GM12878 (cell line): Measurements from ENCODE around the gene ABCC3. TPM values are rescaled to one million over a fixed set of nuclear protein-coding genes. Genes with fewer than 3 reads are reported as not detected.

Experiments used
- ATAC-seq: fragments of 200-7000 bp; cut with Tn5 transposase; 3 replicates; pipeline ENCODE4 v1.9.1; 2020; ENCODE audit warnings: mild to moderate bottlenecking, moderate library complexity
- BruUV-seq: library from RNA; stranded (reverse); fragments of 400-500 nt; replicated peaks from 2 replicates; lab custom pipeline; 2021; lab: Mats Ljungman, UMichigan
- CTCF ChIA-PET: fragments of 300-600 bp; sonication (Branson Sonifier 250); formaldehyde crosslinking; extraction: SDS; loops from one replicate; lab custom pipeline; 2021; ENCODE audit warnings: inconsistent platforms; lab: Yijun Ruan, JAX
- POLR2A ChIA-PET: fragments of 350-600 bp; formaldehyde crosslinking; extraction: SDS; loops from one replicate; lab custom pipeline; 2021; ENCODE audit warnings: inconsistent platforms; lab: Charles Lee
- RAD21 ChIA-PET: fragments of 300-600 bp; sonication (Branson Sonifier 250); formaldehyde crosslinking; loops from one replicate; lab custom pipeline; 2023; ENCODE audit warnings: antibody characterized with exemption; ENCODE audit not compliant: unreplicated experiment; lab: Charles Lee
- SMC1A ChIA-PET: fragments of 300-600 bp; sonication (Branson Sonifier 250); formaldehyde crosslinking; loops from one replicate; lab custom pipeline; 2023; ENCODE audit not compliant: unreplicated experiment, uncharacterized antibody; lab: Charles Lee
- DNase-seq: peaks from one replicate; pipeline ENCODE4 v3.0.0-alpha.2; 2011; ENCODE audit warnings: low read depth, low spot score
- FAIRE-seq: peaks from 3 replicates; lab custom pipeline; 2011; peaks lifted over from hg19 to GRCh38; lab: Jason Lieb, UNC
- H2AFZ ChIP-seq: 2 replicates; pipeline ENCODE4 v1.6.0; 2011; ENCODE audit warnings: low read depth, low read length, control low read depth; ENCODE audit not compliant: control insufficient read depth
- H3K27ac ChIP-seq: 2 replicates; pipeline ENCODE4 v1.5.1; 2011; ENCODE audit warnings: control low read depth; ENCODE audit not compliant: control insufficient read depth, insufficient read depth
- H3K27me3 ChIP-seq, 2 experiments: replicated peaks in 1 of 2; 2 replicates each; pipeline versions ENCODE4 v1.6.0 to v1.6.1; 2011; ENCODE audit warnings: low read length in 1 of 2; ENCODE audit not compliant: control insufficient read depth in 2 of 2, insufficient read depth in 2 of 2
- H3K36me3 ChIP-seq, 2 experiments: 2 replicates each; pipeline ENCODE4 v1.5.1; 2011; ENCODE audit warnings: low read length in 1 of 2; ENCODE audit not compliant: control insufficient read depth in 2 of 2, insufficient read depth in 2 of 2
- H3K4me1 ChIP-seq: 2 replicates; pipeline ENCODE4 v1.6.1; 2011; ENCODE audit warnings: mild to moderate bottlenecking, low read length, moderate library complexity, mixed read lengths; ENCODE audit not compliant: control insufficient read depth, insufficient read depth
- H3K4me2 ChIP-seq: 2 replicates; pipeline ENCODE4 v1.6.0; 2011; ENCODE audit warnings: control low read depth; ENCODE audit not compliant: control insufficient read depth, insufficient read depth
- H3K4me3 ChIP-seq: fragments of 200-600 bp; sonication (generic); 2 replicates; pipeline ENCODE4 v1.5.1; 2016
- H3K79me2 ChIP-seq: 2 replicates; pipeline ENCODE4 v1.6.0; 2011; ENCODE audit warnings: low read length; ENCODE audit not compliant: control insufficient read depth, insufficient read depth
- H3K9ac ChIP-seq: 2 replicates; pipeline ENCODE4 v1.8.0; 2011; ENCODE audit warnings: low read length, control low read depth, mixed read lengths; ENCODE audit not compliant: control insufficient read depth, insufficient read depth
- H3K9me3 ChIP-seq: replicated peaks from 3 replicates; pipeline ENCODE4 v1.5.1; 2011; ENCODE audit warnings: mild to moderate bottlenecking, low read length; ENCODE audit not compliant: control insufficient read depth, insufficient read depth
- H4K20me1 ChIP-seq: 2 replicates; pipeline ENCODE4 v1.6.0; 2011; ENCODE audit not compliant: control insufficient read depth, insufficient read depth
- BCL11A ChIP-seq: IDR thresholded peaks from 2 replicates; pipeline ENCODE4 v1.6.1; 2011; ENCODE audit warnings: low read depth, low read length
- BCLAF1 ChIP-seq: fragments of 450-650 bp; IDR thresholded peaks from 2 replicates; pipeline ENCODE4 v1.6.1; 2017; ENCODE audit warnings: antibody characterized with exemption, mild to moderate bottlenecking, moderate library complexity
- CHD4 ChIP-seq: fragments of 200-600 bp; sonication (generic); IDR thresholded peaks from 2 replicates; pipeline ENCODE4 v1.6.1; 2016; ENCODE audit warnings: mild to moderate bottlenecking
- CREB1 ChIP-seq: IDR thresholded peaks from 2 replicates; pipeline ENCODE4 v1.6.1; 2012; ENCODE audit warnings: low read depth, mild to moderate bottlenecking, inconsistent platforms
- CREM ChIP-seq: IDR thresholded peaks from 2 replicates; pipeline ENCODE4 v1.6.1; 2014; ENCODE audit warnings: antibody characterized with exemption, low read depth
- EP300 ChIP-seq, 2 experiments: fragments of 150-350 bp in 1 of 2; IDR thresholded peaks; 2 replicates each; pipeline ENCODE4 v1.6.1; 2011 to 2012; ENCODE audit warnings: low read depth in 2 of 2, low read length in 2 of 2, borderline replicate concordance in 1 of 2, improper control_type of control experiment in 1 of 2, inconsistent platforms in 1 of 2; ENCODE audit not compliant: control insufficient read depth in 1 of 2
- FOXK2 ChIP-seq: fragments of 450-650 bp; IDR thresholded peaks from 2 replicates; pipeline ENCODE4 v1.6.1; 2017; ENCODE audit warnings: mild to moderate bottlenecking, moderate library complexity
- FOXM1 ChIP-seq: IDR thresholded peaks from 2 replicates; pipeline ENCODE4 v1.6.1; 2012; ENCODE audit warnings: low read depth, mild to moderate bottlenecking, inconsistent platforms, low read length, moderate library complexity
- MEF2A ChIP-seq: IDR thresholded peaks from 2 replicates; pipeline ENCODE4 v1.6.1; 2011; ENCODE audit warnings: low read depth, mild to moderate bottlenecking, low read length, moderate library complexity; ENCODE audit not compliant: insufficient read depth
- NBN ChIP-seq: fragments of 450-650 bp; IDR thresholded peaks from 2 replicates; pipeline ENCODE4 v1.6.1; 2016
- NFXL1 ChIP-seq: fragments of 450-650 bp; IDR thresholded peaks from 2 replicates; pipeline ENCODE4 v1.6.1; 2017; ENCODE audit warnings: antibody characterized with exemption, mild to moderate bottlenecking, borderline replicate concordance
- RELA ChIP-seq: fragments of 450-650 bp; IDR thresholded peaks from 2 replicates; pipeline ENCODE4 v1.8.0; 2014; ENCODE audit warnings: borderline replicate concordance; ENCODE audit not compliant: partially characterized antibody
- RFX5 ChIP-seq: IDR thresholded peaks from 2 replicates; pipeline ENCODE4 v1.6.1; 2011; ENCODE audit warnings: low read depth, low read length, improper control_type of control experiment
- RUNX3 ChIP-seq: IDR thresholded peaks from 2 replicates; pipeline ENCODE4 v1.6.1; 2012; ENCODE audit warnings: low read length, inconsistent platforms
- WRNIP1 ChIP-seq: IDR thresholded peaks from 2 replicates; pipeline ENCODE4 v1.6.1; 2011; ENCODE audit warnings: low read depth, low read length, improper control_type of control experiment, borderline replicate concordance
- ZNF207 ChIP-seq: fragments of 450-650 bp; IDR thresholded peaks from 2 replicates; pipeline ENCODE4 v1.6.1; 2014; ENCODE audit warnings: antibody characterized with exemption, mild to moderate bottlenecking, borderline replicate concordance
- WGBS: methylation state at CpG from one replicate; pipeline ENCODE4 v1.1.6; 2016; ENCODE audit warnings: low lambda C conversion rate; ENCODE audit not compliant: insufficient replicate concordance, insufficient coverage; ENCODE audit errors: missing lambda C conversion rate; 5-methylcytosine and 5-hydroxymethylcytosine counted together
- in situ Hi-C: fragments of 300-500 bp; cut with MboI; formaldehyde crosslinking; loops from 9 replicates; pipeline ENCODE4 v1.14.3; 2018; ENCODE audit warnings: mixed read lengths
- intact Hi-C: fragments of 100-400 bp; cut with micrococcal nuclease; formaldehyde crosslinking; loops from one replicate; pipeline ENCODE4 v1.14.2; 2022; ENCODE audit not compliant: unreplicated experiment
- polyA plus RNA-seq, 11 experiments: library from polyadenylated mRNA; depleted of rRNA in 4 of 11; unstranded in 6 of 11; stranded (reverse) in 5 of 11; fragments of >200 nt; fragmentation: Nextera tagmentation in 4 of 11; fragmentation: Illumina TruSeq in 1 of 11; extraction: Ambion mirVana in 4 of 11; extraction: Trizol in 1 of 11; gene quantifications; 1 replicate in 1 of 11; 2 replicates in 10 of 11; pipeline versions ENCODE4 v1.2.1 to v1.2.3, GENCODE V29; 2011 to 2016; ENCODE audit warnings: inconsistent platforms in 2 of 11, missing spikeins in 2 of 11, low read depth in 1 of 11
- total RNA-seq, 4 experiments: library from RNA; depleted of rRNA in 3 of 4; stranded (reverse); fragments of >200 nt in 3 of 4; fragmentation: Illumina TruSeq in 1 of 4; extraction: Trizol in 1 of 4; gene quantifications; 2 replicates each; pipeline versions ENCODE4 v1.2.1 to v1.2.3, GENCODE V29; 2013 to 2021

Gene ABCC3
- total and polyA plus RNA-seq, 10 of the 15 experiments (the other 5 are each of a cell fraction or from before 2014, with no cell fraction given): 0.21 to 2.3 (median 0.71) TPM; not detected in 6

- TF ChIP-seq RELA (no peak), MEF2A (no peak), WRNIP1 (no peak), NFXL1 (no peak), NBN (no peak), FOXK2 (no peak), FOXM1 (no peak), CHD4 (no peak), CREB1 (no peak), BCLAF1 (no peak)
These were observed 38.3 kb upstream of the ABCC3 start (continued) for GRCh38 chr17:50596191-50597037.

- RAD21 ChIA-PET: no interaction called here
- no TSS peak for BruUV-seq
- CTCF ChIA-PET: no interaction called here
- SMC1A ChIA-PET: no interaction called here
- Histone ChIP-seq H3K4me2 (no peak overlapping the region), H3K9me3 (no peaks in the 10 kb centered on the region), H3K27ac (no peak overlapping the region), H3K4me1 (no peaks in the 10 kb centered on the region), H4K20me1 (no peaks in the 10 kb centered on the region), H2AFZ (no peak overlapping the region), H3K4me3 (no peak overlapping the region), H3K36me3 (no peaks in the 10 kb centered on the region), H3K79me2 (no peaks in the 10 kb centered on the region), H3K27me3 (no peaks in the 10 kb centered on the region; a peak in 1 of 4 replicates), H3K9ac (no peak overlapping the region)
- FAIRE-seq (peak; percentile 71), ATAC-seq (peak; percentile 68), DNase-seq (peak; percentile 8)
- intact Hi-C loops (no loop called here), in situ Hi-C loops (no loop called here)
- TF ChIP-seq BCLAF1: no peak
- TF ChIP-seq CREB1: peak; percentile 58; the same call in 1 of the 2 replicates
- peak; percentile 40; the same call in 1 of the 2 replicates for TF ChIP-seq RFX5
- no peak for TF ChIP-seq BCL11A
- peak; percentile 41; the same call in 1 of the 2 replicates for TF ChIP-seq CREM
- peak; percentile 58 for TF ChIP-seq RUNX3
- no peak for TF ChIP-seq EP300 (IDR thresholded peaks at IDR 0.05; ENCODE audit: borderline replicate concordance in 1 of 2, control insufficient read depth in 1 of 2, low read depth in 2 of 2, low read length in 2 of 2)
- TF ChIP-seq ZNF207: no peak
- POLR2A ChIA-PET: no interaction called here
- 12% methylated on average over 5 of the region's 5 CpGs for WGBS
These were observed 36.2 kb upstream of the ABCC3 start for GRCh38 chr17:50598487-50598886.
